GM13977 (cell line): Measurements from ENCODE around the gene COL4A2.

ENCODE experiments used
- DNase-seq: peaks from one replicate; pipeline ENCODE4 v3.0.0; 2012; ENCODE audit warnings: low spot score
- CTCF ChIP-seq: IDR thresholded peaks from 2 replicates; pipeline ENCODE4 v1.5.1; 2012; ENCODE audit warnings: mild to moderate bottlenecking, control low read depth; ENCODE audit not compliant: insufficient read depth; ENCODE audit errors: extremely low read depth, missing control alignments
- in situ Hi-C: fragments of 300-500 bp; cut with MboI; formaldehyde crosslinking; loops from one replicate; pipeline ENCODE4 v1.12.0; 2022; ENCODE audit warnings: low sequenced_read_pairs, low pct_unique_long_range_greater_than_20kb, mixed read lengths, inconsistent platforms; ENCODE audit not compliant: unreplicated experiment

Gene COL4A2

GRCh38 chr13:110266431-110266809 lies 40.7 kb upstream of the COL4A2 start:
- in situ Hi-C loops, result no loop called here
- no peak for DNase-seq
- TF ChIP-seq CTCF, result no peak

GRCh38 chr13:110266983-110267382 lies 40.1 kb upstream of the COL4A2 start:
- no peak for DNase-seq
- no peak for TF ChIP-seq CTCF
- in situ Hi-C loops, result no loop called here

- in situ Hi-C loops, result no loop called here
- no peak for DNase-seq
- TF ChIP-seq CTCF, result no peak
Observed at GRCh38 chr13:110268061-110268460, 39.0 kb upstream of the COL4A2 start.

GRCh38 chr13:110268576-110269185 lies 38.4 kb upstream of the COL4A2 start:
- no peak for TF ChIP-seq CTCF
- no peak for DNase-seq
- in situ Hi-C loops, result no loop called here

GRCh38 chr13:110269509-110270185 lies 37.4 kb upstream of the COL4A2 start:
- in situ Hi-C loops, result no loop called here
- TF ChIP-seq CTCF, result no peak
- DNase-seq, result no peak

GRCh38 chr13:110270507-110270906 lies 36.6 kb upstream of the COL4A2 start:
- TF ChIP-seq CTCF, result no peak
- no peak for DNase-seq
- in situ Hi-C loops, result no loop called here
